Measurements from ENCODE around the gene CTXND1.

The CTXND1 gene

GRCh38 chr15:80177156-80177555, 74.9 kb downstream of the CTXND1 start:
- H3K4me3 ChIP-seq (ENCODE audit: low read depth, low read length): no peak overlapping the region
- TF ChIP-seq CTCF (IDR thresholded peaks at IDR 0.05; ENCODE audit: borderline replicate concordance, insufficient read depth, low read depth, low read length): no peak

- no peak overlapping the region for H3K4me3 ChIP-seq (ENCODE audit: low read depth, low read length)
- TF ChIP-seq CTCF (IDR thresholded peaks at IDR 0.05; ENCODE audit: borderline replicate concordance, insufficient read depth, low read depth, low read length): no peak
Measured at GRCh38 chr15:80176443-80176842, 75.6 kb downstream of the CTXND1 start.

GRCh38 chr15:80175436-80175835, 76.6 kb downstream of the CTXND1 start:
- H3K4me3 ChIP-seq (ENCODE audit: low read depth, low read length): no peak overlapping the region
- TF ChIP-seq CTCF (IDR thresholded peaks at IDR 0.05; ENCODE audit: borderline replicate concordance, insufficient read depth, low read depth, low read length): no peak

GRCh38 chr15:80174017-80174746, 77.8 kb downstream of the CTXND1 start:
- H3K4me3 ChIP-seq (ENCODE audit: low read depth, low read length): no peak overlapping the region
- TF ChIP-seq CTCF (IDR thresholded peaks at IDR 0.05; ENCODE audit: borderline replicate concordance, insufficient read depth, low read depth, low read length): no peak

- no peak overlapping the region for H3K4me3 ChIP-seq (ENCODE audit: low read depth, low read length)
- TF ChIP-seq CTCF (IDR thresholded peaks at IDR 0.05; ENCODE audit: borderline replicate concordance, insufficient read depth, low read depth, low read length): peak; percentile 83
Measured at GRCh38 chr15:80173022-80173759, 78.8 kb downstream of the CTXND1 start.

GRCh38 chr15:80172401-80172800, 79.6 kb downstream of the CTXND1 start:
- H3K4me3 ChIP-seq (ENCODE audit: low read depth, low read length): no peak overlapping the region
- TF ChIP-seq CTCF (IDR thresholded peaks at IDR 0.05; ENCODE audit: borderline replicate concordance, insufficient read depth, low read depth, low read length): no peak

GRCh38 chr15:80171787-80172186, 80.2 kb downstream of the CTXND1 start:
- no peak overlapping the region for H3K4me3 ChIP-seq (ENCODE audit: low read depth, low read length)
- no peak for TF ChIP-seq CTCF (IDR thresholded peaks at IDR 0.05; ENCODE audit: borderline replicate concordance, insufficient read depth, low read depth, low read length)

All from GM12875 (cell line).